IMR-90 (cell line): ENCODE results near the gene RHO. TPM values are rescaled to one million over a fixed set of nuclear protein-coding genes. Genes with fewer than 3 reads are reported as not detected.
A peak's percentile ranks its signal among the peaks of the same experiment; 100 is the strongest.

Source experiments
- ATAC-seq: fragments of 200-7000 bp; cut with Tn5 transposase; 2 replicates; pipeline ENCODE4 v1.9.1; 2020; ENCODE audit warnings: low read depth, mild to moderate bottlenecking, moderate library complexity
- BruUV-seq: library from RNA; stranded (reverse); fragments of 400-500 nt; replicated peaks from 2 replicates; lab custom pipeline; 2021; lab: Mats Ljungman, UMichigan
- CTCF ChIA-PET: fragments of 300-600 bp; formaldehyde crosslinking; extraction: SDS; loops from one replicate; lab custom pipeline; 2021; ENCODE audit warnings: antibody characterized with exemption; lab: Yijun Ruan, JAX
- POLR2A ChIA-PET: fragments of 300-600 bp; sonication (Branson Sonifier 250); formaldehyde crosslinking; loops from one replicate; lab custom pipeline; 2022; ENCODE audit warnings: antibody characterized with exemption; ENCODE audit not compliant: unreplicated experiment; lab: Charles Lee
- DNase-seq: peaks from one replicate; pipeline ENCODE4 v3.0.0; 2013
- H2AFZ ChIP-seq: replicated peaks from 2 replicates; pipeline ENCODE3; 2013; ENCODE audit warnings: low read length, mild to moderate bottlenecking; ENCODE audit not compliant: poor library complexity
- H2AK5ac ChIP-seq: 2 replicates; pipeline ENCODE4 v1.6.1; 2013; ENCODE audit warnings: low read depth, low read length, inconsistent platforms
- H2AK9ac ChIP-seq: replicated peaks from 2 replicates; pipeline ENCODE3; 2013; ENCODE audit warnings: mild to moderate bottlenecking, low read depth, low read length, moderate library complexity; ENCODE audit not compliant: poor library complexity
- H2BK120ac ChIP-seq: 2 replicates; pipeline ENCODE4 v1.6.1; 2013; ENCODE audit warnings: low read depth, low read length, inconsistent platforms
- H2BK15ac ChIP-seq: 3 replicates; pipeline ENCODE4 v1.6.1; 2013; ENCODE audit warnings: low read depth, low read length, inconsistent platforms
- H2BK20ac ChIP-seq: 2 replicates; pipeline ENCODE4 v1.6.1; 2013; ENCODE audit warnings: low read depth, mild to moderate bottlenecking, inconsistent platforms, low read length, moderate library complexity
- H2BK5ac ChIP-seq: 2 replicates; pipeline ENCODE4 v1.6.1; 2013; ENCODE audit warnings: mild to moderate bottlenecking, low read depth, low read length, inconsistent platforms; ENCODE audit not compliant: poor library complexity, severe bottlenecking
- H3K14ac ChIP-seq: replicated peaks from 2 replicates; pipeline ENCODE4 v1.6.1; 2013; ENCODE audit warnings: low read depth, low read length, inconsistent platforms
- H3K18ac ChIP-seq: 2 replicates; pipeline ENCODE4 v1.6.1; 2013; ENCODE audit warnings: low read depth, low read length, control low read depth
- H3K23ac ChIP-seq: 2 replicates; pipeline ENCODE4 v1.6.1; 2013; ENCODE audit warnings: low read depth, low read length, inconsistent platforms
- H3K27ac ChIP-seq: 2 replicates; pipeline ENCODE4 v1.5.1; 2013; ENCODE audit warnings: mild to moderate bottlenecking, control low read depth, low read length; ENCODE audit not compliant: insufficient read depth
- H3K27me3 ChIP-seq: 2 replicates; pipeline ENCODE4 v1.6.1; 2013; ENCODE audit warnings: low read length; ENCODE audit not compliant: control insufficient read depth, insufficient read depth
- H3K36me3 ChIP-seq: 2 replicates; pipeline ENCODE4 v1.6.1; 2013; ENCODE audit warnings: low read length, mixed read lengths; ENCODE audit not compliant: control insufficient read depth, insufficient read depth
- H3K4ac ChIP-seq: 2 replicates; pipeline ENCODE4 v1.6.1; 2013; ENCODE audit warnings: low read depth, low read length, inconsistent platforms
- H3K4me1 ChIP-seq: 2 replicates; pipeline ENCODE4 v1.6.1; 2013; ENCODE audit warnings: low read length, mixed read lengths; ENCODE audit not compliant: control insufficient read depth, insufficient read depth
- H3K4me2 ChIP-seq: 2 replicates; pipeline ENCODE4 v1.6.1; 2013; ENCODE audit warnings: low read depth, mild to moderate bottlenecking, control low read depth, low read length, moderate library complexity
- H3K4me3 ChIP-seq: 2 replicates; pipeline ENCODE4 v1.5.1; 2013; ENCODE audit warnings: low read depth, mild to moderate bottlenecking, control low read depth, low read length, moderate library complexity; ENCODE audit not compliant: insufficient read depth
- H3K56ac ChIP-seq: 2 replicates; pipeline ENCODE4 v1.6.1; 2013; ENCODE audit warnings: low read length, inconsistent platforms; ENCODE audit not compliant: insufficient read depth; ENCODE audit errors: extremely low read depth
- H3K79me1 ChIP-seq, 2 experiments: 2 replicates each; pipeline ENCODE4 v1.6.1; 2013; ENCODE audit warnings: low read length in 2 of 2, inconsistent platforms in 1 of 2, low read depth in 1 of 2
- H3K9ac ChIP-seq: 2 replicates; pipeline ENCODE4 v1.6.1; 2013; ENCODE audit warnings: low read depth, low read length, control low read depth
- H3K9me1 ChIP-seq: 2 replicates; pipeline ENCODE4 v1.6.1; 2013; ENCODE audit warnings: low read length, inconsistent platforms; ENCODE audit not compliant: insufficient read depth
- H3K9me3 ChIP-seq: 2 replicates; pipeline ENCODE4 v1.6.1; 2013; ENCODE audit warnings: low read length; ENCODE audit not compliant: control insufficient read depth, insufficient read depth
- H4K20me1 ChIP-seq: 2 replicates; pipeline ENCODE4 v1.6.1; 2013; ENCODE audit warnings: low read length, inconsistent platforms; ENCODE audit not compliant: insufficient read depth
- H4K5ac ChIP-seq: 2 replicates; pipeline ENCODE4 v1.6.1; 2013; ENCODE audit warnings: mild to moderate bottlenecking, low read depth, low read length, control low read depth
- H4K8ac ChIP-seq, 2 experiments: 2 replicates each; pipeline ENCODE4 v1.6.1; 2013; ENCODE audit warnings: low read depth in 2 of 2, low read length in 2 of 2, control low read depth in 1 of 2, inconsistent platforms in 1 of 2
- H4K91ac ChIP-seq: 2 replicates; pipeline ENCODE4 v1.6.1; 2013; ENCODE audit warnings: low read depth, low read length, inconsistent platforms; ENCODE audit not compliant: insufficient read depth
- BHLHE40 ChIP-seq: fragments of 150-350 bp; IDR thresholded peaks from 2 replicates; pipeline ENCODE4 v1.6.1; 2016; ENCODE audit warnings: mild to moderate bottlenecking, low read depth, low read length
- CEBPB ChIP-seq: IDR thresholded peaks from 2 replicates; pipeline ENCODE4 v1.6.1; 2012; ENCODE audit warnings: low read depth, low read length, improper control_type of control experiment
- CHD1 ChIP-seq: IDR thresholded peaks from 2 replicates; pipeline ENCODE4 v1.6.1; 2012; ENCODE audit warnings: low read depth, low read length, improper control_type of control experiment
- CTCF ChIP-seq: conservative IDR thresholded peaks from 2 replicates; pipeline ENCODE4 v1.5.1; 2012; ENCODE audit warnings: mild to moderate bottlenecking, low read depth, low read length, improper control_type of control experiment
- MAFK ChIP-seq: IDR thresholded peaks from 2 replicates; pipeline ENCODE4 v1.6.1; 2012; ENCODE audit warnings: low read depth, low read length, improper control_type of control experiment
- MAZ ChIP-seq: IDR thresholded peaks from 2 replicates; pipeline ENCODE4 v1.6.1; 2012; ENCODE audit warnings: low read depth, mild to moderate bottlenecking, low read length, improper control_type of control experiment, moderate library complexity, borderline replicate concordance
- MXI1 ChIP-seq: IDR thresholded peaks from 2 replicates; pipeline ENCODE4 v1.6.1; 2012; ENCODE audit warnings: low read depth, mild to moderate bottlenecking, low read length, moderate library complexity, borderline replicate concordance
- NFE2L2 ChIP-seq: fragments of 150-350 bp; IDR thresholded peaks from 2 replicates; pipeline ENCODE4 v1.6.1; 2016; ENCODE audit warnings: low read depth, mild to moderate bottlenecking, low read length
- POLR2A ChIP-seq: IDR thresholded peaks from 2 replicates; pipeline ENCODE4 v1.6.1; 2012; ENCODE audit warnings: mild to moderate bottlenecking, low read depth, low read length
- RAD21 ChIP-seq: IDR thresholded peaks from 2 replicates; pipeline ENCODE4 v1.6.1; 2012; ENCODE audit warnings: low read length, improper control_type of control experiment
- RCOR1 ChIP-seq: IDR thresholded peaks from 2 replicates; pipeline ENCODE4 v1.6.1; 2012; ENCODE audit warnings: mild to moderate bottlenecking, low read length, improper control_type of control experiment; ENCODE audit not compliant: insufficient replicate concordance
- RFX5 ChIP-seq: IDR thresholded peaks from 2 replicates; pipeline ENCODE4 v1.8.0; 2012; ENCODE audit warnings: low read depth, mild to moderate bottlenecking, low read length, moderate library complexity
- SMC3 ChIP-seq: fragments of 150-350 bp; IDR thresholded peaks from 2 replicates; pipeline ENCODE4 v1.6.1; 2016; ENCODE audit warnings: low read depth, mild to moderate bottlenecking, antibody characterized with exemption, low read length, moderate library complexity
- WGBS, 2 experiments: methylation state at CpG; one replicate each; pipeline versions ENCODE4 v1.1.5 to v1.1.7; 2013; ENCODE audit warnings: missing lambda C conversion rate in 2 of 2; ENCODE audit not compliant: insufficient read length in 1 of 2; ENCODE audit errors: extremely low coverage in 2 of 2; 5-methylcytosine and 5-hydroxymethylcytosine counted together
- dilution Hi-C: fragments of 300-500 bp; cut with HindIII; formaldehyde crosslinking; loops from one replicate; pipeline ENCODE4 v1.14.3; 2018; ENCODE audit warnings: low sequenced_read_pairs; ENCODE audit not compliant: unreplicated experiment
- in situ Hi-C: fragments of 300-500 bp; cut with MboI; formaldehyde crosslinking; loops from 3 replicates; pipeline ENCODE4 v1.14.3; 2019; ENCODE audit warnings: low sequenced_read_pairs, inconsistent platforms, mixed read lengths
- intact Hi-C: fragments of 100-400 bp; cut with micrococcal nuclease; formaldehyde crosslinking; loops from 2 replicates; pipeline ENCODE4 v1.10.0; 2022
- polyA plus RNA-seq, 3 experiments: library from polyadenylated mRNA; depleted of rRNA; stranded (reverse); fragments of >200 nt; gene quantifications; 2 replicates each; pipeline ENCODE4 v1.2.3, GENCODE V29; 2012; ENCODE audit warnings: low replicate concordance in 1 of 3
- total RNA-seq: library from RNA; depleted of rRNA; stranded (reverse); fragments of >200 nt; gene quantifications from 2 replicates; pipeline ENCODE4 v1.2.3, GENCODE V29; 2012

RHO gene
- total and polyA plus RNA-seq, 2 of the 4 experiments (the other 2 are of a cell fraction) = not detected

- Histone ChIP-seq H3K4me1 (peaks cover 39% of the 10 kb centered on the region), H2BK5ac (peak overlapping the region; percentile 96), H3K4ac (peak overlapping the region; percentile 98), H2BK15ac (peak overlapping the region; percentile 61; the same call in 2 of the 3 replicates), H2BK20ac (peak overlapping the region; percentile 95), H2AK5ac (peak overlapping the region; percentile 99), H3K9me3 (no peaks in the 10 kb centered on the region), H4K5ac (peak overlapping the region; percentile 94), H2BK120ac (peak overlapping the region; percentile 88), H2AK9ac (peak overlapping the region; percentile 74), H3K23ac (peak overlapping the region; percentile 57), H3K9me1 (peaks cover 25% of the 10 kb centered on the region), H2AFZ (peak overlapping the region; percentile 59), H3K18ac (peak overlapping the region; percentile 81), H3K56ac (peak overlapping the region; percentile 19; the same call in 1 of the 2 replicates), H3K36me3 (peaks cover 41% of the 10 kb centered on the region), H3K79me1 (peaks cover 13 to 41% of the 10 kb centered on the region in 2 experiments; a peak in 3 of 4 replicates), H3K9ac (peak overlapping the region; percentile 47), H4K20me1 (no peaks in the 10 kb centered on the region), H4K91ac (peak overlapping the region; percentile 83), H3K4me3 (no peak overlapping the region), H3K27me3 (no peaks in the 10 kb centered on the region), H4K8ac (peak overlapping the region; percentile 90 to 99), H3K27ac (peak overlapping the region; percentile 98), H3K14ac (peak overlapping the region; percentile 96), H3K4me2 (peak overlapping the region; percentile 50)
- CTCF ChIA-PET = interaction anchor here (0.7 to 1.3 kb wide), 2 partner anchors 47 to 72 kb away, joined by 3 read pairs; no protein-coding TSS in a partner anchor
- TF ChIP-seq SMC3 = no peak
- no peak for TF ChIP-seq CTCF
- no peak for TF ChIP-seq MXI1
- TF ChIP-seq NFE2L2 = no peak
- TF ChIP-seq POLR2A = no peak
- no peak for TF ChIP-seq CHD1
- no peak for TF ChIP-seq RFX5
- no peak for TF ChIP-seq RAD21
- no peak for TF ChIP-seq MAZ
- TF ChIP-seq MAFK = no peak
- no peak for TF ChIP-seq RCOR1
- TF ChIP-seq BHLHE40 = no peak
- TF ChIP-seq CEBPB = no peak
- ATAC-seq (no peak), DNase-seq (peak; percentile 19)
- dilution Hi-C loops (no loop called here), intact Hi-C loops (no loop called here), in situ Hi-C loops (no loop called here)
- 81% methylated on average over 3 of the region's 15 CpGs; no CpG with 5 or more reads in 1 of the 2 experiments for WGBS, 2 experiments
- BruUV-seq = no TSS peak
- POLR2A ChIA-PET = no interaction called here
These were observed 29.8 kb downstream of the RHO start for GRCh38 chr3:129558081-129558771.
